GM18507 (cell line): ENCODE data around the gene PRKCE.
A peak's percentile ranks its signal among the peaks of the same experiment; 100 is the strongest.
"Not testable (repeated sequence)": the region's sequence is repeated elsewhere in the genome, so short reads cannot be mapped to it uniquely, and the experiment has no call there.

Source experiments
- DNase-seq: peaks from one replicate; pipeline ENCODE4 v3.0.0; 2011; ENCODE audit warnings: low read depth; ENCODE audit not compliant: insufficient read length; ENCODE audit errors: extremely low spot score
- FAIRE-seq: peaks from 2 replicates; lab custom pipeline; 2011; peaks lifted over from hg19 to GRCh38; lab: Jason Lieb, UNC

PRKCE gene

GRCh38 chr2:46216213-46216612, 564.7 kb downstream of the PRKCE start:
- no peak for DNase-seq

DNA sequence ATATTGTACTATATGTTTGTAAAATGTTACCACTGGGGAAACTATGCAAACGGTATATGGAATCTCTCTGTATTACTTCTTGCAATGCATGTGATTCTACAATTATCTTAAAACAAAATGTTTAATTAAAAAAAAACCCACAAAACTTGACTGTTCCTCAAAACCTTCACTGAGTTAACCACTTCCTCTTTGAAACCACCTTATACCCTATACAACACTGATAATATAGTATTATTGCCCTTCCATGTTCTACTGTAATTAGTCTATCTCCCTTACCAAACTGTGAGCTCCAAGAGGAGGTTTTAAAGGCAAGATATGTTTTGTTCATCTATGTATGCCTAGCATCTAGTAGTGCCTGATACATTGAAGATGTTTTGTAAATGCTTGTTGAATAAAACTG, 572.0 kb downstream of the PRKCE start:
- FAIRE-seq = peak; percentile 64
- DNase-seq = not testable (repeated sequence)

More at GRCh38 chr2:46216213-46216612, 564.7 kb downstream of the PRKCE start:
- no peak for FAIRE-seq

DNA sequence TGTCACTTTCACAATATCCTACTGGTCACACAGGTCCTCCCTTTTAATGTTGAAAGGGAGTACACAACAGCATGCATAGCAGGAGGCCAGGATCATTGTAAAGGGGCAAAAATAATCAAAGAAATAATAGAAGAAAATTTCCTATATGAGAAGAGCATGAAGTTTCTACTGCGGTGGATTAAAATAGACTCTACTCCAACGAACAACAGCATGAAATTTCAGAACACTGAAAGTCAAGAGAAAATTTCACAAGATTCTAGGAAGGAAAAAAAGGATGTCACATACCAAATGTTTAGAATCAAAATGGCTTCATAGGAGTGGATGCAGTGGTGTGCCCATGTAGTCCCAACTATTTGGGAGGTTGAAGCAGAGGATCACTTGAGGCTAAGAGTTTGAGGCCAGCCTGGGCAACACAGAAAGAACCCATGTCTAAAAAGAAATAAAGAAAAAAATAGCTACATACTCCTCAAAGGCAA, 573.7 kb downstream of the PRKCE start:
- no peak for FAIRE-seq

DNA sequence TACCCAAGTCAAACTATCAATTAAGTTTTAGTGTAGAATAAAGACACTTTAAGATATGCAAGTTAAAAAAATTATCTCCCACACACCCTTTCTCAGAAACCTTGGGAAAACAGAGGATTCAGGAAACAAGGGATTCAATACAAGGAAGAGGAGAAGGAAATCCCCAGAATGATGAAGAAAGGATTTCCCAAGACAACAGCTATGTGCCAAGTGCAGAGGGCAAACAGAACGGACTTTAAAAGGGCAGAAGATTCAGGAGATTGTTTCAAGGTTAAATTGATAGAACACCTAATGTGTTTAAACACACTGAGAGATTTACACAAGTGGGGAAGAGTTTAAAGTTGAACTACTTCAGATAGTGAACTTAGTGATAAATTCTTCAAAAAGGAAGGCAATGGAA, 574.3 kb downstream of the PRKCE start:
- no peak for FAIRE-seq
- DNase-seq = no peak

More for the DNA sequence above, 573.7 kb downstream of the PRKCE start:
- DNase-seq = no peak

DNA sequence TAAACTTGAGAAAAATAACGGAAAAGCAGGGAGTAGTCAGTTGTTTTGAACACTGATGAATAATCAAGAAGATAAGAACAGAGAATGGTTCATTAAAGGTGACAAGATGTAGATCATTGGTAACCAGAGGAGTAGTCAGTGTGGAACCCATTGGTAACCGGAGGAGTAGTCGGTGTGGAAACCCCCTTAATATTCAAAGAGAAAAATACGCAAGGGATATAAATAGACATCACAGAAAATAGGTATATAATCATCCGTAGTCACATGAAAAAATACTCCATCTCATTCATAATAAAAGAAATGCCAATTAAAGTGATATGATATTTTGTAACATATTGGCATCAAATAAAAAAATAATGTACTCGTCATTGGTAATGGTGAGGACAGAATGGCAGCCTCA, 575.1 kb downstream of the PRKCE start:
- DNase-seq (no peak), FAIRE-seq (peak; percentile 26)

GRCh38 chr2:46227022-46227421, 575.5 kb downstream of the PRKCE start:
- DNase-seq (no peak), FAIRE-seq (no peak)

GRCh38 chr2:46227674-46228289, 576.3 kb downstream of the PRKCE start:
- no peak for FAIRE-seq
- DNase-seq = no peak

DNA sequence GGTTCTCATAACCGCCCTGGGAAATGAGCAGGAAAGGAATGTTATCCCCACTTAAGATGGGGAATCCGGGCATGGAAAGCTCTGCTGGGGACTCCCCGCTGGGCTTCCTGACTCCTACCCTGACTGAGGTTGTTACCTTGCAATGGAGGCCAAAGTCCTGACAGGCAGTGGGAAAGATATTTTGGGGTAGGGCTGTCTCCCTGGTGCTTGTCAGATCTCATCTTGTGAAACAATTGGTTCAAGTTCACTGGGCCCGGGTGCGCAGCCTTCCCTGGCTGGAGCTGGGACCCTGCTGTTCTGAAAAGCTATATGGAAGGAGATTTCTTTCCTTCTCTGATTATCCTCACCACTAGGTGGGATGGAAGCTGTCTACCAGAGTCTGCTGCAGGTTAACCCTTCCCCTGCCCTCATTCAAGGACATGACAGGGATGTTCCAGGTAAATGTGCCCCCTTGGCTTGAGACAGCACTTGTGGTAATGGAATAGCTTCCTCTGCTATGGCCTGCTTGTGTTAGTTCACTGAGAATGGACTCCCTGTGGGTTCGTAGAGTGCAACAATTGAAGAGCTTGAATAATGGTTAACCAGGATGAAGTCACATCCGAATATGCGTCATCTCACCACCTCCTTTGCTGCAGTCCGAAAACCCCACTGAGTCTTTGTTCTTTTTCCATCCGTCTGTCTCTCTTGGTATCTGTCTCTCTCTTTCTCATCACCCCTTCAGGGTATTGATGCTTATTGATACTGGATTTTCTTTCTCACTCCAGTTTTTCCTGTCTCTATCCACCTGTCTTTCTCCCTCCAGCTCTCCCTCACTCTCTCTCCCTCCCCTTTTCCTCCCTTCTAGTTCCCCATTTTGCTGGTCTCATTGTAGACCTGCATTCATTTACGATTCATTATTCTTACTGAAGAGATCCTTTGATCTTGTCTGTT, 577.9 kb downstream of the PRKCE start:
- DNase-seq (peak; percentile 18), FAIRE-seq (peak; percentile 96)

- peak; percentile 11 for DNase-seq
- FAIRE-seq = peak; percentile 89
These were observed 578.7 kb downstream of the PRKCE start for GRCh38 chr2:46230115-46230571.

DNA sequence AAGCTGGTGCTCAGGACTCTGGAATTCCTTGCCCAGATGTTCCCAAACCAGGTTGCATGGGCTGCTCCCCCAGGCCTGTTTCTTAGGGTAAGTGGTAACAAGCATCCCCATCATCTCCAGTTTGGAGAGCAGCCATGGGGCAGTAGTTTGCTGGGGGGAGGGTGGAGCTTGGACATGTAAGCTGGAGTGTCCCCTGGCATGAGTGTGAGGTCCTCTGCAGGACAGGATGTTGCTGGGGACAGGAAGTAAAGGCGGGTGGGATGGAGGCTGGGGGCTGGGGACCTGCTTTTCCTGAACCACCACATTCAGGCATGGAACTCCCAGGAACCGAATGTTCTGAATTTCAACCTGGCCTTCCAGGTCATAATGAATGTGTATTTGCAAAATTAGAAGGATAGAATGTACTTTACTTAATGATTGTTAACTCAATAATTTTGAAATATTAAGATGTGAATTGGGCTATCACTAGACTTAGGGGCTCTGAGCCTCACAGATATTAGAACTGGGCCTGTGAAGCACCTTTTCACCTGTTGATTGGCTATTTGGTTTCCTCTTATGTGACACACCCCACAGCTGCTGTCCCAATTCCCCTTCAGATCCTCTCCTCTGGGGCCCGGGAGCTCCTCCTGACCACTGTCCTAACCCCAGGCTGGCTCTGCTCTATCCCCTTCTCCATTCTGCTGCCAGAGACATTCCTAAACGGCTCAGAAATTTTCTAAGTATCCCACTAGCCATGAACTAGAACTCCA, 579.4 kb downstream of the PRKCE start:
- DNase-seq (no peak), FAIRE-seq (no peak)

- FAIRE-seq = no peak
These were observed 580.2 kb downstream of the PRKCE start for GRCh38 chr2:46231721-46232120.

DNA sequence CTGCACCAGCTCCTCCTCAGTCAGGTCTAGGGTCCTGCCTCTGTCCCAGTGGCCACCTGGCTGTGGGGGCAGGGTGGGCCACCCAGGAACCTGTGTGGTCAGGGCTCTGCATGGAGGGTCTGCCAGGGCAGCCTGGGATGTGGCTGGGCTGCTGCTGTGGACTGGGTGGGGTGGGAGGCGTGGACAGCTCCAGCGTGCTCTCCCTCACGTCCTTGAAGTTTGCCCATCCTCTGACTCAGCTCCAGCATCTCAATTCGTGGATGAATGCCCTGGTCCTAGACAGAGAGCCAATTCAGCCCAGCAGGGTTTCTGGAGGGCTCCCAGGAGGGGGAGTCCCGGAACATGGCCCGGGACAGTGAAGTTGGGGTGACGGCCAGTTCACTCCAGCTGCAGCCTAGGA, 581.4 kb downstream of the PRKCE start:
- no peak for DNase-seq
- no peak for FAIRE-seq

More at GRCh38 chr2:46231721-46232120, 580.2 kb downstream of the PRKCE start:
- no peak for DNase-seq

DNA sequence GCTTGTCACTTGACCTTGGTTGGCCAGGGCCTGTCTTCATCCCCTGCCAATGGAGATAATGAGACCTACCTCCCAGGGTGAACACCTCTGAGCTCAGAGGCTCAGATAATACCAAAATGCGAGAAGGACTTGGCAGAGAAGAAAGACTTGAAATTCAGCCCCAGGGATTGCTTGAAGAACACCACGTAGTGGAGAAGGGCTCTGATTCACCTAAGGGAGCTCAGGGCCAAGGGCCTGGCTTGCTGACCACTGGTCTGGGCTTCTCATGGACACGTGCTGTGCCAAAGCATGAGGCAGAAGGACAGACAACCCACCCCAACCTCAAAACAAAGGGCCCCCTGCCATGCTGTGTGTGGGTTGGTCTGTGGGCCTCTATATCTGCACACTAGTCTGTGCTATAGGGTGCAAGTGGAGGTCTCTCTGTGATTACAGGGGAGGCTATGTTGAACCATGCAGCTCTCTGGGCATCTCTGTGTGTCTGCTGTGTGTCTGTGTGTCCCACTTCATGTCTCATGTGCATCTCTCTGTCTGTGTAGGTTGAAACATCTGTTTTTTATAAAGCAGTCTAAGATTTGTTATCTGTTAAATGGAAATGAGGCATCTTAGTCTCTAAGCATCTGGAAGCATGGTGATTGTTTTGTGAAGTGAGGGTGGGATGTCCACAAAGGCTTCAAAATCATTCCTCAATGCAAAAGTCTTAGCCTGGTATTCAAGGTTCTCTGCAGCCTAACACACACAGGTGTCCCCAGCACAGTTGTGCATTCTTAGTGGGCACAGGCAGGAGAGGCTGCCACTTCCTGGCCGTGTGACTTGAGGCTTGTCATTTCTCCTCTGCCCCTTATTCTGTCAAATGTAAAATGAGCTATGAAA, 584.8 kb downstream of the PRKCE start:
- FAIRE-seq (no peak), DNase-seq (no peak)

DNA sequence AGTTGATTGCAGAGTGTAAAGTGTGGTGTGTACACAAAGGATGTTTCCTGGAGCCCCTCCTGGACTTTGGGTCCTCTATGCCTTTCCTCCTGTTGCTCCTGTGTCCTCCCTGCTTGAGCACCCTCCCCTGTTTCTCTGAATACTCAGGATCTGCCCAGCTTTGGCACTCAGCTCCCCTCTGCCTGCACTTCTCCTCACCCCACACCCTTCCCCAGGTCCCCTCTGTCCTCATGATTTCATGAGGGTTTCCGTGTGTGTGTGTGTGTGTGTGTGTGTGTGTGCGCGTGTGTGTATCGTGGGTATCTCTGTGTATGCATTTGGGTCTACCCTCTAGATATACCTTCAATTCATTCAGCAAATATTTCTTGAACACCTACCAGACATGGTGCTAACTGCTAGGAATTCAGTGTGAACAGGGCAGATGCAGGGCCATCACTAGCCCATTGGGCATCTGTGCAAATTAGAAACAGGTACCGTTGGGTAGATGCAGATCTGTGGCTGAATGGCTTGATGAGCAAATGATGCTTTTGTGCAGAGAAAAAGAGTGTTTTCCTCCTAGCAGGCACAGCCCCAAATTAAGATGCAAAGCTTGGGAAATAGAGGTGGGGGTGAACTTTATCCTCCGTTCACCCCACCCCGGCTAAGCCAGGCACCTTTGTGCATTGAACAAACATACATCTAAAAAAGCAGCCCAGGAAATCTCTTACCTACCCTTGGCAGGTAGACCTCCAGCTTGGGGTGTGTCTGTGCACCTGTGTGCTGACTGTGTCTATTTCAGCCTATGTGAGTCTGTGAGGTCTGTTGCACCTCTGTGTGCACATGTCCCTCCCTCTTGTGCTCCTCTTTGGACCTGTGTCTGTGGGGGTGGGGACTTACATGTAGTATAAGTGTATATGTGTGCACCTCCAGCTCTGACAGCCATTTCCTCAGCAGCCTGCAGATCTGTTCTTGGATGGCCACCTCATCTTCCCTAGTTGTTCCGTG, 585.7 kb downstream of the PRKCE start:
- no peak for FAIRE-seq
- DNase-seq = no peak
